Panc1 (cell line): ENCODE results near the gene TDO2. TPM values are rescaled to one million over a fixed set of nuclear protein-coding genes. Genes with fewer than 3 reads are reported as not detected.

Experiments
- ATAC-seq: fragments of 200-7000 bp; cut with Tn5 transposase; 2 replicates; pipeline ENCODE4 v1.9.1; 2020; ENCODE audit warnings: mild to moderate bottlenecking, moderate library complexity
- BruUV-seq: library from RNA; stranded (reverse); fragments of 400-500 nt; replicated peaks from 2 replicates; lab custom pipeline; 2021; lab: Mats Ljungman, UMichigan
- CTCF ChIA-PET: fragments of 300-600 bp; sonication (Branson Sonifier 250); formaldehyde crosslinking; loops from one replicate; lab custom pipeline; 2022; ENCODE audit warnings: antibody characterized with exemption; lab: Charles Lee
- POLR2A ChIA-PET: fragments of 300-600 bp; sonication (Branson Sonifier 250); formaldehyde crosslinking; loops from one replicate; lab custom pipeline; 2022; ENCODE audit warnings: antibody characterized with exemption; lab: Charles Lee
- DNase-seq: peaks from one replicate; pipeline ENCODE4 v3.0.0-alpha.2; 2010; ENCODE audit warnings: low read depth, low spot score
- H3K27ac ChIP-seq: 2 replicates; pipeline ENCODE4 v1.5.1; 2011; ENCODE audit warnings: mild to moderate bottlenecking, low read length, inconsistent platforms
- H3K27me3 ChIP-seq: fragments of 200-500 bp; sonication (Bioruptor generic); 2 replicates; pipeline ENCODE4 v1.6.0; 2014; ENCODE audit warnings: low read length, inconsistent platforms; ENCODE audit not compliant: control insufficient read depth, insufficient read depth
- H3K36me3 ChIP-seq: fragments of 200-500 bp; sonication (Bioruptor generic); 2 replicates; pipeline ENCODE4 v1.5.1; 2014; ENCODE audit warnings: inconsistent platforms, mild to moderate bottlenecking, low read length, moderate library complexity; ENCODE audit not compliant: control insufficient read depth, insufficient read depth
- H3K4me1 ChIP-seq: 2 replicates; pipeline ENCODE4 v1.5.1; 2011; ENCODE audit warnings: inconsistent platforms, mild to moderate bottlenecking, low read length, moderate library complexity; ENCODE audit not compliant: control insufficient read depth, insufficient read depth
- H3K4me3 ChIP-seq, 2 experiments: 2 replicates each; pipeline ENCODE4 v1.5.1; 2011 to 2012; ENCODE audit warnings: low read depth in 2 of 2, low read length in 2 of 2, mild to moderate bottlenecking in 2 of 2, inconsistent platforms in 1 of 2, moderate library complexity in 1 of 2
- H3K9me3 ChIP-seq: fragments of 200-500 bp; sonication (Bioruptor generic); 2 replicates; pipeline ENCODE4 v1.5.1; 2014; ENCODE audit warnings: low read depth, mild to moderate bottlenecking, inconsistent platforms, low read length, moderate library complexity; ENCODE audit not compliant: control insufficient read depth, insufficient read depth
- TCF7L2 ChIP-seq: IDR thresholded peaks from 2 replicates; pipeline ENCODE4 v1.6.1; 2011; ENCODE audit warnings: mild to moderate bottlenecking, low read depth, low read length, inconsistent platforms
- in situ Hi-C: cut with HindIII; loops from 2 replicates; pipeline ENCODE4 v1.10.0; 2016; ENCODE audit warnings: low sequenced_read_pairs, low pct_unique_long_range_greater_than_20kb
- intact Hi-C: fragments of 100-400 bp; cut with micrococcal nuclease; formaldehyde crosslinking; loops from one replicate; pipeline ENCODE4 v1.10.0; 2022; ENCODE audit not compliant: unreplicated experiment
- total RNA-seq: library from RNA; stranded (reverse); gene quantifications from one replicate; pipeline ENCODE4 v1.2.1, GENCODE V29; 2021; ENCODE audit not compliant: unreplicated experiment
- TF ChIP-seq, protein P1 (sequence below): fragments of 450-650 bp; IDR thresholded peaks from 2 replicates; pipeline ENCODE4 v1.5.1; 2017; ENCODE audit warnings: mild to moderate bottlenecking

TDO2 gene
- total RNA-seq, 1 experiment from 2014 or later = 0.13 TPM

DNA sequence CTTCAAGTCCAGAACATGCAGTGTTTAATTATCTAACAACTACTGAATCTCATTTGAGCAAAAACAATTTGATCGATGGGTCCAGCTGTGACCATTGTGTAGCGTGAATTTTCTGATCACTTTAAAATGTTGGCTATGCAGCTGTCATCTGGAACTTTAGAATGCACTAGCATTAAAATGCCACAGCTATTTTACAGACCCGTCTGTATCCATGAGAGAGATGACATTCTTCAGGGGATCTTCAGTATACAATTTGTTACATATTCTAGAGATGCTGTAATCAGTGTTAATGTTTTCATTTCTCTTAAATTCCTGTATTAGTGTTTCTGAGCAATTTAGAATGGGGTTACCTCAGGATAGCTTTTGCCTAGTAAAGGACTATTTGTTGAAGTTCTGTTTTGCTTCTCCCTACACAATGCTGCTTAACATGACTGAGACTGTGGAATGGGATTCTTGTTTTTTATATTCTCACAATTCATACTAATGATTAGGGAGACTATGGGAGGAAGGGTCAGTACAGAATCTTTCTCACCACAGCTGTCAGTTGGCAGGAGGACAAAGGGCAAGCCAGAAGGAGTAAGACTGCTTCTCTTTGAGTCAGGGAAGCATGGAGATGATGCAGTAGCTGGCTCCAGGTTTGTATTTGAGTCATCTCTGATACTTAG is 63.4 kb downstream of the TDO2 start:
- intact Hi-C loops (no loop called here), in situ Hi-C loops (no loop called here)
- Histone ChIP-seq H3K36me3 (no peaks in the 10 kb centered on the region), H3K9me3 (no peaks in the 10 kb centered on the region), H3K27ac (no peak overlapping the region), H3K4me3 (no peak overlapping the region), H3K27me3 (no peaks in the 10 kb centered on the region), H3K4me1 (no peaks in the 10 kb centered on the region)
- ATAC-seq (no peak), DNase-seq (no peak)
- TF ChIP-seq, protein P1, sequence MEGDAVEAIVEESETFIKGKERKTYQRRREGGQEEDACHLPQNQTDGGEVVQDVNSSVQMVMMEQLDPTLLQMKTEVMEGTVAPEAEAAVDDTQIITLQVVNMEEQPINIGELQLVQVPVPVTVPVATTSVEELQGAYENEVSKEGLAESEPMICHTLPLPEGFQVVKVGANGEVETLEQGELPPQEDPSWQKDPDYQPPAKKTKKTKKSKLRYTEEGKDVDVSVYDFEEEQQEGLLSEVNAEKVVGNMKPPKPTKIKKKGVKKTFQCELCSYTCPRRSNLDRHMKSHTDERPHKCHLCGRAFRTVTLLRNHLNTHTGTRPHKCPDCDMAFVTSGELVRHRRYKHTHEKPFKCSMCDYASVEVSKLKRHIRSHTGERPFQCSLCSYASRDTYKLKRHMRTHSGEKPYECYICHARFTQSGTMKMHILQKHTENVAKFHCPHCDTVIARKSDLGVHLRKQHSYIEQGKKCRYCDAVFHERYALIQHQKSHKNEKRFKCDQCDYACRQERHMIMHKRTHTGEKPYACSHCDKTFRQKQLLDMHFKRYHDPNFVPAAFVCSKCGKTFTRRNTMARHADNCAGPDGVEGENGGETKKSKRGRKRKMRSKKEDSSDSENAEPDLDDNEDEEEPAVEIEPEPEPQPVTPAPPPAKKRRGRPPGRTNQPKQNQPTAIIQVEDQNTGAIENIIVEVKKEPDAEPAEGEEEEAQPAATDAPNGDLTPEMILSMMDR = no peak
- TF ChIP-seq TCF7L2 = no peak
- POLR2A ChIA-PET = no interaction called here
- CTCF ChIA-PET = no interaction called here
- no TSS peak for BruUV-seq

Other genes starting within 250 kb of the TDO2 start
- gene GUCY1A1, start 236.8 kb upstream of the TDO2 start, total RNA-seq = 0.57 TPM
- gene GUCY1B1, start 144.7 kb upstream of the TDO2 start, total RNA-seq = 0.36 TPM
- gene ASIC5, start 37.4 kb upstream of the TDO2 start, total RNA-seq = not detected
- gene CTSO, start 50.2 kb downstream of the TDO2 start, total RNA-seq = 3.3 TPM